ENCODE data around the gene CREG1.
"Not testable (repeated sequence)": the region's sequence is repeated elsewhere in the genome, so short reads cannot be mapped to it uniquely, and the experiment has no call there.

The CREG1 gene

GRCh38 chr1:167579986-167580385, 26.4 kb upstream of the CREG1 start:
- no peaks in the 10 kb centered on the region for H3K4me1 ChIP-seq (ENCODE audit: insufficient read depth, low read length)
- no peaks in the 10 kb centered on the region for H3K36me3 ChIP-seq (ENCODE audit: insufficient read depth, low read length)
- H3K9me3 ChIP-seq (ENCODE audit: low read length), result peaks cover 2% of the 10 kb centered on the region
- H2AFZ ChIP-seq (ENCODE audit: low read depth, low read length), result no peak overlapping the region
- no peak overlapping the region for H3K4me3 ChIP-seq (ENCODE audit: low read length)
- peaks cover 10% of the 10 kb centered on the region for H3K27me3 ChIP-seq (ENCODE audit: insufficient read depth, low read length)

DNA sequence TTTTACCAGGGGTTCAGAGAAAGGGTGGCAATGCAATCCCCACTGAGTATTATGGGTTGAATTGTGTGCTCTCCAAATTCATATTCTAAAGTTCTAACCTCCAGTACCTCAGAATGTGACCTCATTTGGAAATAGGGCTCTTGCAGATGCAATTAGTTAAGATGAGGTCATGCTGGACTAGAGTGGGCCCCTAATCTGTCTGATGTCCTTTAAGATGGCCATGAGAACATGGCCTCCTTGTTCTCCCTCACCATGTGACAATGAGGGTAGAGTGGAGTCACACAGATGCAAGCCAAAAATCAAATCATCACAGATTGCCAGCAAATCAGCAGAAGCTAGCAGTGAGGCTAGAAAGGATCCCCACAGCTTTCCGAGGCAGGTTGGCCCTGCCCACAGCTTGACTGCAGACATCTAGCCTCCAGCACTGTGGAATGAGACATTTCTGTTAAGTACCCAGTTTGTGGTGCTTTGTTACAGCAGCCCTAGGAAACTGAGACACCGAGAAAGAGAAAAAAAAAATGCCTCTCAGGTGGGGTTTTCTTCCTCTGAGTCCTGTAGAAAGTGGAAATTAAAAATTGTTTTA, 25.5 kb upstream of the CREG1 start:
- peaks cover 10% of the 10 kb centered on the region for H3K27me3 ChIP-seq (ENCODE audit: insufficient read depth, low read length)

GRCh38 chr1:167575649-167576048, 22.1 kb upstream of the CREG1 start:
- H3K27me3 ChIP-seq (ENCODE audit: insufficient read depth, low read length), result peaks cover 10% of the 10 kb centered on the region

More for the DNA sequence above, 25.5 kb upstream of the CREG1 start:
- no peak overlapping the region for H2AFZ ChIP-seq (ENCODE audit: low read depth, low read length)
- H3K36me3 ChIP-seq (ENCODE audit: insufficient read depth, low read length), result no peaks in the 10 kb centered on the region
- no peaks in the 10 kb centered on the region for H3K4me1 ChIP-seq (ENCODE audit: insufficient read depth, low read length)
- no peaks in the 10 kb centered on the region for H3K9me3 ChIP-seq (ENCODE audit: low read length)
- H3K4me3 ChIP-seq (ENCODE audit: low read length), result no peak overlapping the region

GRCh38 chr1:167573035-167573434, 19.5 kb upstream of the CREG1 start:
- H2AFZ ChIP-seq (ENCODE audit: low read depth, low read length), result no peak overlapping the region
- H3K27me3 ChIP-seq (ENCODE audit: insufficient read depth, low read length), result peaks cover 10% of the 10 kb centered on the region
- no peaks in the 10 kb centered on the region for H3K36me3 ChIP-seq (ENCODE audit: insufficient read depth, low read length)
- H3K4me3 ChIP-seq (ENCODE audit: low read length), result no peak overlapping the region
- H3K4me1 ChIP-seq (ENCODE audit: insufficient read depth, low read length), result no peaks in the 10 kb centered on the region
- no peaks in the 10 kb centered on the region for H3K9me3 ChIP-seq (ENCODE audit: low read length)

More at GRCh38 chr1:167575649-167576048, 22.1 kb upstream of the CREG1 start:
- Histone ChIP-seq H3K36me3 (ENCODE audit: insufficient read depth, low read length) (no peaks in the 10 kb centered on the region), H3K4me1 (ENCODE audit: insufficient read depth, low read length) (no peaks in the 10 kb centered on the region), H2AFZ (ENCODE audit: low read depth, low read length) (no peak overlapping the region), H3K4me3 (ENCODE audit: low read length) (no peak overlapping the region), H3K9me3 (ENCODE audit: low read length) (no peaks in the 10 kb centered on the region)

DNA sequence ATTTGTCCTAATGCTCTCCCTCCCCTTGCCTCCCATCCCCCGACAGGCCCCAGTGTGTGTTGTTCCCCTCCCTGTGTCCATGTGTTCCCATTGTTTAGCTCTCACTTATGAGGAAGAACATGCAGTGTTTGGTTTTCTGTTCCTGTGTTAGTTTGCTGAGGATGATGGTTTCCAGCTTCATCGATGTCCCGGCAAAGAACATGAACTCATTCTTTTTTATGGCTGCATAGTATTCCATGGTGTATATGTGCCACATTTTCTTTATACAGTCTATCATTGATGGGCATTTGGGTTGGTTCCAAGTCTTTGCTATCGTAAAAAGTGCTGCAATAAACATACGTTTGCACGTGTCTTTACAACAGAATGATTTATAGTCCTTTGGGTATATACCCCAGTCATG, 17.1 kb upstream of the CREG1 start:
- H3K4me3 ChIP-seq (ENCODE audit: low read length); H2AFZ ChIP-seq (ENCODE audit: low read depth, low read length); H3K9me3 ChIP-seq (ENCODE audit: low read length); H3K36me3 ChIP-seq (ENCODE audit: insufficient read depth, low read length); H3K27me3 ChIP-seq (ENCODE audit: insufficient read depth, low read length): not testable (repeated sequence)
- peaks cover 12% of the 10 kb centered on the region for H3K4me1 ChIP-seq (ENCODE audit: insufficient read depth, low read length)

GRCh38 chr1:167567663-167568062, 14.1 kb upstream of the CREG1 start:
- no peak overlapping the region for H2AFZ ChIP-seq (ENCODE audit: low read depth, low read length)
- no peak overlapping the region for H3K4me3 ChIP-seq (ENCODE audit: low read length)
- H3K36me3 ChIP-seq (ENCODE audit: insufficient read depth, low read length), result no peaks in the 10 kb centered on the region
- no peaks in the 10 kb centered on the region for H3K9me3 ChIP-seq (ENCODE audit: low read length)
- peaks cover 12% of the 10 kb centered on the region for H3K4me1 ChIP-seq (ENCODE audit: insufficient read depth, low read length)
- peaks cover 6% of the 10 kb centered on the region for H3K27me3 ChIP-seq (ENCODE audit: insufficient read depth, low read length)

DNA sequence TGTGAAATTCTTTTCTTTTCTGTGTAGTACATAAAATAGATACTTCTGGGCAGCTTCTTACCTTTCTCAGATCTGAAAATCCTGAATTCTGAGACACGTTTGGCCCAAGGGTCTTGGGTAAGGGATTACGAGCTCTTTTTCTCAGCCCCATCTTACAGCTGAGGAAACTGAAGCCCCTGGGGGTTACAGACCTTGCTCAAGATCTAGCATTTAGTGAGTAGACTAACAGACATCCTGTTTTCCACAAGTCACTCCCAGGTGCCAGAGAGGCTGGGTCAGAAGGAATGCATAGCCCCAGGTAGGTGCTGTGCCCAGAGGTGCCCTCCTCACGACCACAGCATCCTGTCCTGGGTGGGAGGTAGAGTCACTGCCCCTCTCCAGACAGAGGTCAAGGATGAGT, 13.2 kb upstream of the CREG1 start:
- Histone ChIP-seq H3K4me1 (ENCODE audit: insufficient read depth, low read length) (peaks cover 12% of the 10 kb centered on the region), H3K27me3 (ENCODE audit: insufficient read depth, low read length) (peaks cover 6% of the 10 kb centered on the region), H3K4me3 (ENCODE audit: low read length) (no peak overlapping the region), H3K9me3 (ENCODE audit: low read length) (no peaks in the 10 kb centered on the region), H3K36me3 (ENCODE audit: insufficient read depth, low read length) (no peaks in the 10 kb centered on the region), H2AFZ (ENCODE audit: low read depth, low read length) (no peak overlapping the region)

GRCh38 chr1:167565922-167566321, 12.4 kb upstream of the CREG1 start:
- peaks cover 12% of the 10 kb centered on the region for H3K4me1 ChIP-seq (ENCODE audit: insufficient read depth, low read length)
- H3K9me3 ChIP-seq (ENCODE audit: low read length), result no peaks in the 10 kb centered on the region
- no peak overlapping the region for H3K4me3 ChIP-seq (ENCODE audit: low read length)
- no peak overlapping the region for H2AFZ ChIP-seq (ENCODE audit: low read depth, low read length)
- H3K27me3 ChIP-seq (ENCODE audit: insufficient read depth, low read length), result peaks cover 6% of the 10 kb centered on the region
- H3K36me3 ChIP-seq (ENCODE audit: insufficient read depth, low read length), result no peaks in the 10 kb centered on the region

DNA sequence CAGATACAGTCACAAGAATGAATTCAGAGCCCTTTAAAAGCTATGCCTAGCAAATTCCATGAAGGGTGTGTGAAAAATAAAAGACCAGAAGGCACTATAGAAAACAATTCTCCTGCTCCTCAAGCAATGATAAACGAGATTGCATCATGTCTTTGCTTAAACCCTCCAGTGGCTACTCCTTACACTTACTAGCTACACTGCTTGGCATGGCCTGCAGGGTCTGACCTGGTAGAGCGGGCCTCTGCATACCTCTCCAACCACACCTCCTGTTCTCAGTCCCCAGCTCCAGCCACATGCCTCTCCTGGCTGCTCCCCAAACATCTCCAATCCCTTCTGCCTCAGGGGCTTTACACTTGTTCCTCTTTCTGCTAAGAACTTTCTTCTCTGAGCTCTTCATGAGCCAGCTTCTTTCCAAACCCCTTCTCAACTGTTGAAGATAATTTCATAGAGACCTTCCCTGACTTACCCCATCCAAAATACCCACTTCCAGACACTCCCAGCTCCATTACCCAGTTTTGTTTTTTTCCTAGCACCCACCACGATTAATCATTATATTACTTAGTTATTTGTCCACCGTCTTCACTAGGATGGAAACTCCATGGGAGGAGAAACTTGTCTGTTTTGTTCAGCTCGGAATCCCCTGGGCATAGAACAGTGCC, 11.2 kb upstream of the CREG1 start:
- Histone ChIP-seq H3K9me3 (ENCODE audit: low read length) (no peaks in the 10 kb centered on the region), H3K4me1 (ENCODE audit: insufficient read depth, low read length) (peaks cover 12% of the 10 kb centered on the region), H2AFZ (ENCODE audit: low read depth, low read length) (no peak overlapping the region), H3K36me3 (ENCODE audit: insufficient read depth, low read length) (no peaks in the 10 kb centered on the region), H3K4me3 (ENCODE audit: low read length) (no peak overlapping the region), H3K27me3 (ENCODE audit: insufficient read depth, low read length) (peaks cover 8% of the 10 kb centered on the region)

GRCh38 chr1:167563579-167564246, 10.2 kb upstream of the CREG1 start:
- peaks cover 12% of the 10 kb centered on the region for H3K4me1 ChIP-seq (ENCODE audit: insufficient read depth, low read length)
- H2AFZ ChIP-seq (ENCODE audit: low read depth, low read length), result no peak overlapping the region
- H3K9me3 ChIP-seq (ENCODE audit: low read length), result no peaks in the 10 kb centered on the region
- H3K4me3 ChIP-seq (ENCODE audit: low read length), result no peak overlapping the region
- H3K27me3 ChIP-seq (ENCODE audit: insufficient read depth, low read length), result peaks cover 8% of the 10 kb centered on the region
- no peaks in the 10 kb centered on the region for H3K36me3 ChIP-seq (ENCODE audit: insufficient read depth, low read length)

GRCh38 chr1:167562702-167563101, 9.1 kb upstream of the CREG1 start:
- Histone ChIP-seq H3K4me1 (ENCODE audit: insufficient read depth, low read length) (peaks cover 9% of the 10 kb centered on the region), H3K27me3 (ENCODE audit: insufficient read depth, low read length) (peaks cover 8% of the 10 kb centered on the region), H3K4me3 (ENCODE audit: low read length) (no peak overlapping the region)

GRCh38 chr1:167561753-167562152, 8.2 kb upstream of the CREG1 start:
- H2AFZ ChIP-seq (ENCODE audit: low read depth, low read length), result no peak overlapping the region
- H3K36me3 ChIP-seq (ENCODE audit: insufficient read depth, low read length), result no peaks in the 10 kb centered on the region
- H3K9me3 ChIP-seq (ENCODE audit: low read length), result no peaks in the 10 kb centered on the region
- peaks cover 5% of the 10 kb centered on the region for H3K27me3 ChIP-seq (ENCODE audit: insufficient read depth, low read length)
- peaks cover under 1% of the 10 kb centered on the region for H3K4me1 ChIP-seq (ENCODE audit: insufficient read depth, low read length)
- H3K4me3 ChIP-seq (ENCODE audit: low read length), result no peak overlapping the region

More at GRCh38 chr1:167562702-167563101, 9.1 kb upstream of the CREG1 start:
- H3K36me3 ChIP-seq (ENCODE audit: insufficient read depth, low read length), result no peaks in the 10 kb centered on the region
- H2AFZ ChIP-seq (ENCODE audit: low read depth, low read length), result no peak overlapping the region
- H3K9me3 ChIP-seq (ENCODE audit: low read length), result no peaks in the 10 kb centered on the region

GRCh38 chr1:167555971-167556714, 2.6 kb upstream of the CREG1 start:
- Histone ChIP-seq H3K4me1 (ENCODE audit: insufficient read depth, low read length) (peaks cover 11% of the 10 kb centered on the region), H3K4me3 (ENCODE audit: low read length) (no peak overlapping the region), H3K27me3 (ENCODE audit: insufficient read depth, low read length) (peaks cover 2% of the 10 kb centered on the region), H2AFZ (ENCODE audit: low read depth, low read length) (no peak overlapping the region), H3K36me3 (ENCODE audit: insufficient read depth, low read length) (no peaks in the 10 kb centered on the region), H3K9me3 (ENCODE audit: low read length) (no peaks in the 10 kb centered on the region)
